ENCODE results near the gene CSPG4.

CSPG4 gene

DNA sequence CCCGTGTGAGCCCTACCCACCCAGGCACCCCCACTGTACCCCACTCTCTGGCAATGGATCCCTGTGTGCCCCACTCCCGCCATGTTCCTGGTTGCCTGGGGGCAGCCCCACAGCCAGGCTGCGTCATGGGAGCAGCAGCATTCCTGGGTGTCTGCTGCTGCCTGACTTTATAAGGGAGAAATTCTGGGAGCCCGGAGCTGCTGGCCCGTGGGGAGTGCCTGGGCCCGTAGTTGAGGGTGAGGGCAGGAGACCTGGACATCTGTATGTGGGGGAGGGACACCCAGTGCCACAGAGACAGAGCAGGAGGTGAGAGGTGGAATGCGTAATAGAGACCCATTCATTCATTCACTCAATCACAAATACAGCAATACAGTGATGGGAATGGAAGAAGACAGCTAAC, 15.1 kb downstream of the CSPG4 start:
- DNase-seq (ENCODE audit: low spot score): no peak
- TF ChIP-seq, protein P1, sequence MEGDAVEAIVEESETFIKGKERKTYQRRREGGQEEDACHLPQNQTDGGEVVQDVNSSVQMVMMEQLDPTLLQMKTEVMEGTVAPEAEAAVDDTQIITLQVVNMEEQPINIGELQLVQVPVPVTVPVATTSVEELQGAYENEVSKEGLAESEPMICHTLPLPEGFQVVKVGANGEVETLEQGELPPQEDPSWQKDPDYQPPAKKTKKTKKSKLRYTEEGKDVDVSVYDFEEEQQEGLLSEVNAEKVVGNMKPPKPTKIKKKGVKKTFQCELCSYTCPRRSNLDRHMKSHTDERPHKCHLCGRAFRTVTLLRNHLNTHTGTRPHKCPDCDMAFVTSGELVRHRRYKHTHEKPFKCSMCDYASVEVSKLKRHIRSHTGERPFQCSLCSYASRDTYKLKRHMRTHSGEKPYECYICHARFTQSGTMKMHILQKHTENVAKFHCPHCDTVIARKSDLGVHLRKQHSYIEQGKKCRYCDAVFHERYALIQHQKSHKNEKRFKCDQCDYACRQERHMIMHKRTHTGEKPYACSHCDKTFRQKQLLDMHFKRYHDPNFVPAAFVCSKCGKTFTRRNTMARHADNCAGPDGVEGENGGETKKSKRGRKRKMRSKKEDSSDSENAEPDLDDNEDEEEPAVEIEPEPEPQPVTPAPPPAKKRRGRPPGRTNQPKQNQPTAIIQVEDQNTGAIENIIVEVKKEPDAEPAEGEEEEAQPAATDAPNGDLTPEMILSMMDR (IDR thresholded peaks at IDR 0.05; ENCODE audit: extremely low read depth, missing control alignments): no peak

DNA sequence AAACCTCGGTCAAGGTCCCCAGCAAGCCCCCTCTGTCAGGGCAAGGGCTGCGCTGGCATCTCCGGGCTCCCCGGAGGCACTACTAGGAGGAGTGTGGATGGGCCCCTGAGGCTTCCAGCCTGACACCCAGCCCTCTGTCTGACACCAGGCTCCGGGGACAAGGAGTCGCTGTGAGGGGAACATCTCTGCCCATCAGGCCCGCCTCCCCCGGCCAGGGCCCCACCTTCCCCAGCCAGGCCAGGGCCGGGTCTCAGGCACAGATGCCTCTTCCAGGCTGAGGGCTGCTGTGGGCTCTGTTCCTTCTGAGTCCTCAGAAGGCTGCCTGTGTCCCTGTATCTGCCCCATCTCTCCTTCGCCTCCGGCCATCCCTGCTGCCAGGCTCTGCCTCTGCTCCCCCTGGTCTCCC, 15.8 kb downstream of the CSPG4 start:
- DNase-seq (ENCODE audit: low spot score): no peak
- TF ChIP-seq, protein P1 (IDR thresholded peaks at IDR 0.05; ENCODE audit: extremely low read depth, missing control alignments): no peak

DNA sequence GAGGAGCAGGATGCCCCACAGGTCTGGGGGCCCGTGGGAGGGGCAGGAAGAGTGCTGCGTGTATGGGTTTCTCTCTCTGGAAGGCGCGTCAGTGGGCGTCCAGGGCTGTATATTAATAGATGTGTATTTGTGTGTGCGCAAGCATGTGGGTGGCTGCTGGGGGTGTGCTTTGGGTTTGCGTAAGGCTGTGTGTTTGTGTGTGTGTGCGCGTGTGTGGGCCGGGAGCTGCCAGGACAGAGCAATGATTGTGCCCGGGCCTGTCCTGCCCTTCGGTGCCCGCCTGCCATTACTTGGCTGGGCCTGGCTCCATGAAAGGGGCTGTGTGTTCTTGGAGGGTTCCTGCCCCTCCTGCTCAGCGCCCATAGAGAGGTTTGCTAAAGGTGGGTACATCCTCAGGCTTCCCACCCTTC, 16.3 kb downstream of the CSPG4 start:
- TF ChIP-seq, protein P1 (IDR thresholded peaks at IDR 0.05; ENCODE audit: extremely low read depth, missing control alignments): no peak
- DNase-seq (ENCODE audit: low spot score): no peak

DNA sequence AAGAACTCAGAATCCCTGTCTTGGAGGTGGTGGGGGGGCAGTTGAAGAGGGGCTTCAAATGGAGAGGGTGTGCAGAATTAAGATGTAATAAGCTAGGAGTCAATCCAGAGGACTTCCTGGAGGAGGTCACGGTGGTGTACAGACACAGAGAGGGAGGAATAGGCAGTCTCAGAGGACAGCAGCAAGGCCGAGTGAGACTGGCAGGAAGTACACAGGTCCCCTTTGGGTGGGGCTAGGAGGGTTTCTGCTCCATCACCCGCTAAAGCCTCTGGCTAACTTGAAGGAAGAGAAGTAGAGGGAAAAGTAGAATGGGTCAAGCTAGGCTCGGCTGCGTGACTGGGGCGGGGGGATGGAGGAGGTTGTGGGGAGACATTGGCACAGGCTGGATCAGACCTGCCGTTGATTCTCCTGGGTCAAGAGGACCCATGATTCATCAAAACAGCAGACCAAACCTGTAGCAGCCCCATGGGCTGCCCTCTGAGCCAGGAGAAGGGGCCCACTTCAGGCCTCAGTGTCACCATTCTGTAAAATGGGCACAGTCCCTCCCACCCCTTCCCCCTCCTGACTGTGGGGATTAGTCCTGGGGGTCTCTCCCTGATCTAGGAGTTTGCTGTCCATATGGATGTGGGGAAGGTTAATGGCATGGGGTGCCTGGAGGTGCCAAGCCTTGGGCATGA, 16.9 kb downstream of the CSPG4 start:
- TF ChIP-seq, protein P1 (IDR thresholded peaks at IDR 0.05; ENCODE audit: extremely low read depth, missing control alignments): no peak
- no peak for DNase-seq (ENCODE audit: low spot score)

DNA sequence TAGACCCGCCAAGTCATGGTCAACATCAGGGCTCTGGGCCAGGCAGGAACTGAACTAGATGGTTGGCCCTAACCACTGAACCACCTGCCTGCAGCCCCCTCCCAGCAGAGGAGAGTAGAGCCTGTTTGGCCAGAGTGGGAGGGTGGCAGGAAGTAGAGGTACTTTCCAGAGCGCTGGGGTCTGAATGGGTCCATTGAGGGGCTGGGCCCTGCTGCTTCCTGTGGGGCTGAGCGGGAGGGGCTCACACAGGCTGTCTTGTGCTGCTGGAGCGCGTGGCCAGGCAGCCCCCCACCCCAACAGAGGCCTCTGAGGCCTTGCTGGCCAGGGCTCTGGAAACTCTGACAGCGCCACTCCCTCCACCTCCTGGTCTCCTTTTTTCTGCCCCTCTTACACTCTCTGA, 17.4 kb downstream of the CSPG4 start:
- TF ChIP-seq, protein P1 (IDR thresholded peaks at IDR 0.05; ENCODE audit: extremely low read depth, missing control alignments): no peak
- peak; percentile 67 for DNase-seq (ENCODE audit: low spot score)

DNA sequence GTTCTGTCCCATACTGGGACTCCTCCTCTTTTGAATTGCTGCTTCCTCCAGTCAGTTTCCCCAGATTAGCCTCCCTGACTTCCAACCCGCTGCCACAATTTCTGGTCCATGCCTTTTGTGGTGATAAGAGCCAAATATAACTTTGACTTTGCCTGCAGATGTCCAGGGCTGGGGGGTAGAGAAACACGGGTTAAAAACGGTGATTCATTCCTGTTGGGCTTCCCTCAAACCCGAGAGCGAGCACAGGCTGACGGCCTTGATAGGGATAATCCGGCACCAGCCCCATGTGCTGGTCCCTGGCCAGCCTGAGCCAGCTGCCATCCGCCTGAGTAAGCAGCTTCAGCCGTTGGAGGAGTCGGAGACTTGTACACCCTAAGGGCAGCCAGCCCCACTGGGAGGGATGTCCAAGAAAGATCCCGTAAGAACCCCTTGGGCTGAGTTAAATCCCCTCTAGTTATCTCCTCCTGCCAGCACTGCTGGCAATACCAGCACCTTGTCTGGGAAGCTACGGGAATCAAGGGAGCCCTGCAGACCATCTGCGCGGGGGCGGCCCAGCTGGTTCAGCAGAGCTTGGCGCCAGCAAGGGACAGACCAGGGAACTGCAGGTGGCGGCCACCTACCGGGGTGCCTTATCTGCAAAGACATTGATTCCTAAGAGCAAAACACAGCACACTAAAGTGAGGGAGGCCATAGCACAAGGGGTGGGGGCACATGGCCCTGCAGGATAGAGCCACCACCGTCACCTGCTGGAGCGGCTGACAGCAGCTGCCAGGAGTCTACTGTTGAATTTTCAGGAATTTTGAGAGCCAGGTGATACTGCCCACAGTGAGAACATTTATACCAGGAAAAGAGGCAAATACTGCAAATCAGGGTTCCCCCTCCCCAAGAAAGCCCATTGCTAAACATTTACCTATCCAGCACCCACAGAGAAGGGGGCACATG, 18.1 kb downstream of the CSPG4 start:
- TF ChIP-seq, protein P1 (IDR thresholded peaks at IDR 0.05; ENCODE audit: extremely low read depth, missing control alignments): peak; percentile 56
- DNase-seq (ENCODE audit: low spot score): peak; percentile 25

Data from GM20000 (cell line).